ENCODE measurements around the gene IKZF2. TPM values are rescaled to one million over a fixed set of nuclear protein-coding genes. Genes with fewer than 3 reads are reported as not detected.

IKZF2 gene
- total and polyA plus RNA-seq, 2 donors (not counting 3 experiments of a cell fraction or from before 2014, with no cell fraction given) = 0.08 to 0.46 TPM

DNA sequence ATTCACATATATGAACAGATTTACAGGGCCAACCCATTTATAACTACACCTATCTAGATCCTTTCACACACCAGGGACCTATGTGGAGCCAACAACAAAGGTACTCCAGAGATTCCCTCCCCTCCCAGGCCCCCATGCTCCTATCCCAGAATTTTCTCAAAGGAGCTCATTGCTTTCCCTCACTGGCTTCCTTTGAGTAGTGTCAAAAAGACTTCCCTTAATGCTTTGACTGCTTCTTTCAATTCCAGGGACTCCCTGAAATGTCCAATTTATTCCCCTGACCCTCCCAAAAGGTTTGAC lies 46.6 kb downstream of the IKZF2 start:
- Histone ChIP-seq H4K20me1 (replicated peaks; ENCODE audit: control insufficient read depth, extremely low read depth, insufficient read depth, low read length) (no peaks in the 10 kb centered on the region), H3K4me3 (replicated peaks in 1 of 3; ENCODE audit: insufficient read depth in 1 of 3, low read depth in 1 of 3, low read length in 3 of 3) (no peak overlapping the region), H3K27me3 (ENCODE audit: control insufficient read depth in 2 of 2, insufficient read depth in 2 of 2, low read length in 2 of 2) (no peaks in the 10 kb centered on the region), H2AFZ (ENCODE audit: low read depth, low read length) (no peak overlapping the region), H3K4me2 (ENCODE audit: insufficient read depth, low read length) (no peak overlapping the region), H3K4me1 (ENCODE audit: control insufficient read depth, extremely low read depth, insufficient read depth, low read length) (no peaks in the 10 kb centered on the region), H3K36me3 (ENCODE audit: control insufficient read depth in 2 of 2, extremely low read depth in 1 of 2, insufficient read depth in 2 of 2, low read length in 2 of 2) (no peaks in the 10 kb centered on the region), H3K9ac (replicated peaks; ENCODE audit: extremely low read depth, insufficient read depth, low read length) (no peak overlapping the region), H3K27ac (ENCODE audit: insufficient read depth, low read depth, low read length) (no peak overlapping the region), H3K9me3 (replicated peaks; ENCODE audit: control insufficient read depth, insufficient read depth, low read length) (no peaks in the 10 kb centered on the region), H3K9me1 (replicated peaks; ENCODE audit: control insufficient read depth, extremely low read depth, insufficient read depth, low read length) (no peaks in the 10 kb centered on the region), H3K79me2 (ENCODE audit: control insufficient read depth, insufficient read depth, low read length) (no peaks in the 10 kb centered on the region)
- intact Hi-C loops (cut with micrococcal nuclease) = no loop called here
- dilution Hi-C loops (cut with MboI; ENCODE audit: extremely low pct_ligation_motif_present, low sequenced_read_pairs) = no loop called here
- BruUV-seq (replicated peaks) = no TSS peak
- TF ChIP-seq, protein P1, sequence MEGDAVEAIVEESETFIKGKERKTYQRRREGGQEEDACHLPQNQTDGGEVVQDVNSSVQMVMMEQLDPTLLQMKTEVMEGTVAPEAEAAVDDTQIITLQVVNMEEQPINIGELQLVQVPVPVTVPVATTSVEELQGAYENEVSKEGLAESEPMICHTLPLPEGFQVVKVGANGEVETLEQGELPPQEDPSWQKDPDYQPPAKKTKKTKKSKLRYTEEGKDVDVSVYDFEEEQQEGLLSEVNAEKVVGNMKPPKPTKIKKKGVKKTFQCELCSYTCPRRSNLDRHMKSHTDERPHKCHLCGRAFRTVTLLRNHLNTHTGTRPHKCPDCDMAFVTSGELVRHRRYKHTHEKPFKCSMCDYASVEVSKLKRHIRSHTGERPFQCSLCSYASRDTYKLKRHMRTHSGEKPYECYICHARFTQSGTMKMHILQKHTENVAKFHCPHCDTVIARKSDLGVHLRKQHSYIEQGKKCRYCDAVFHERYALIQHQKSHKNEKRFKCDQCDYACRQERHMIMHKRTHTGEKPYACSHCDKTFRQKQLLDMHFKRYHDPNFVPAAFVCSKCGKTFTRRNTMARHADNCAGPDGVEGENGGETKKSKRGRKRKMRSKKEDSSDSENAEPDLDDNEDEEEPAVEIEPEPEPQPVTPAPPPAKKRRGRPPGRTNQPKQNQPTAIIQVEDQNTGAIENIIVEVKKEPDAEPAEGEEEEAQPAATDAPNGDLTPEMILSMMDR (IDR thresholded peaks at IDR 0.05; ENCODE audit: extremely low read depth in 1 of 2, insufficient read depth in 1 of 2, low read depth in 1 of 2, low read length in 2 of 2) = no peak
- no peak for TF ChIP-seq FOS (IDR thresholded peaks at IDR 0.05; ENCODE audit: borderline replicate concordance, insufficient read depth, low read length)
- TF ChIP-seq, protein P2, sequence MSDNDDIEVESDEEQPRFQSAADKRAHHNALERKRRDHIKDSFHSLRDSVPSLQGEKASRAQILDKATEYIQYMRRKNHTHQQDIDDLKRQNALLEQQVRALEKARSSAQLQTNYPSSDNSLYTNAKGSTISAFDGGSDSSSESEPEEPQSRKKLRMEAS (IDR thresholded peaks at IDR 0.05; ENCODE audit: insufficient read depth, insufficient read length) = no peak
- no peak for TF ChIP-seq JUN (IDR thresholded peaks at IDR 0.05; ENCODE audit: borderline replicate concordance, insufficient read depth, insufficient read length, low read depth)
- TF ChIP-seq POLR2A (IDR thresholded peaks at IDR 0.05; ENCODE audit: low read depth, low read length) = no peak
- TF ChIP-seq GATA2 (IDR thresholded peaks at IDR 0.05; ENCODE audit: insufficient read depth, insufficient read length, low read depth, low read length) = no peak
- TF ChIP-seq EZH2 (IDR thresholded peaks at IDR 0.05; ENCODE audit: borderline replicate concordance, low read depth, low read length, severe bottlenecking) = no peak
- TF ChIP-seq POLR2AphosphoS5 (IDR thresholded peaks at IDR 0.05; ENCODE audit: insufficient read depth, low read depth, low read length) = no peak
- TF ChIP-seq MYC (IDR thresholded peaks at IDR 0.05; ENCODE audit: low read depth, low read length) = no peak
- POLR2A ChIA-PET = no interaction called here
- CTCF ChIA-PET = interaction anchor here (1.0 kb wide), 1 partner anchor 49 kb away, joined by 3 read pairs; no protein-coding TSS in a partner anchor
- DNase-seq (ENCODE audit: low read depth, low spot score) (no peak), FAIRE-seq (no peak)

Measured in endothelial cell of umbilical vein (primary cell).